ENCODE measurements around the gene KBTBD12.

The KBTBD12 gene

DNA sequence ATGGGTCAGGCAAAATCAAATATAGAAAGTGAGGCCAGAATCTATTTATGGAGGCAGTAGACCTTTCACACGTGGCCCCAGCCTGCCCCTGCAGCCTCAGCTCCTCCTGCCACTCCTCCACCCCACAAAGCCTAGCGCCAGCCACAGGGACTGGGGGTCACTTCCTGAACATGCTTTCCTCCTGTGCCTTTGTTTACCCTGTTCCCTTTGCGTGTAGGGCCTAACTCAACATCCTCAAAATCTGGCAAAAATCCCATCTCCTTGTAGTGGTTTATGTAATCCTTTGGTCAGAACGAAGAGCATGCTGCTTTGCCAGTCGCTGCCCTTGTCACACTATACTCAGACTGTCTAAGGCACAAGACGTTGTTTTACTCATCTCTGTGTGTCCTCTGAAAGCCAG is 39.6 kb downstream of the KBTBD12 start:
- Histone ChIP-seq H3K4me1 (ENCODE audit: low read length) (no peaks in the 10 kb centered on the region), H3K4me3 (ENCODE audit: low read length) (no peak overlapping the region), H3K9me3 (replicated peaks; ENCODE audit: insufficient read depth, low read length) (no peaks in the 10 kb centered on the region), H2AFZ (ENCODE audit: low read length) (no peak overlapping the region), H3F3A (ENCODE audit: insufficient read depth, low read length) (no peaks in the 10 kb centered on the region), H3K9me2 (replicated peaks; ENCODE audit: insufficient read depth, low read length) (no peaks in the 10 kb centered on the region), H4K20me1 (ENCODE audit: insufficient read depth, low read length) (no peaks in the 10 kb centered on the region), H3K9ac (ENCODE audit: low read length) (no peak overlapping the region), H3K27ac (ENCODE audit: low read length) (no peak overlapping the region), H3K4me2 (ENCODE audit: low read depth, low read length) (no peak overlapping the region), H3K27me3 (replicated peaks; ENCODE audit: insufficient read depth, low read length) (no peaks in the 10 kb centered on the region), H3K79me2 (ENCODE audit: low read length) (no peaks in the 10 kb centered on the region), H3K36me3 (replicated peaks; ENCODE audit: insufficient read depth, low read length) (no peaks in the 10 kb centered on the region)
- DNase-seq = no peak
- TF ChIP-seq, protein P1, sequence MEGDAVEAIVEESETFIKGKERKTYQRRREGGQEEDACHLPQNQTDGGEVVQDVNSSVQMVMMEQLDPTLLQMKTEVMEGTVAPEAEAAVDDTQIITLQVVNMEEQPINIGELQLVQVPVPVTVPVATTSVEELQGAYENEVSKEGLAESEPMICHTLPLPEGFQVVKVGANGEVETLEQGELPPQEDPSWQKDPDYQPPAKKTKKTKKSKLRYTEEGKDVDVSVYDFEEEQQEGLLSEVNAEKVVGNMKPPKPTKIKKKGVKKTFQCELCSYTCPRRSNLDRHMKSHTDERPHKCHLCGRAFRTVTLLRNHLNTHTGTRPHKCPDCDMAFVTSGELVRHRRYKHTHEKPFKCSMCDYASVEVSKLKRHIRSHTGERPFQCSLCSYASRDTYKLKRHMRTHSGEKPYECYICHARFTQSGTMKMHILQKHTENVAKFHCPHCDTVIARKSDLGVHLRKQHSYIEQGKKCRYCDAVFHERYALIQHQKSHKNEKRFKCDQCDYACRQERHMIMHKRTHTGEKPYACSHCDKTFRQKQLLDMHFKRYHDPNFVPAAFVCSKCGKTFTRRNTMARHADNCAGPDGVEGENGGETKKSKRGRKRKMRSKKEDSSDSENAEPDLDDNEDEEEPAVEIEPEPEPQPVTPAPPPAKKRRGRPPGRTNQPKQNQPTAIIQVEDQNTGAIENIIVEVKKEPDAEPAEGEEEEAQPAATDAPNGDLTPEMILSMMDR (IDR thresholded peaks at IDR 0.05; ENCODE audit: low read length) = no peak
- TF ChIP-seq EZH2phosphoT487 (IDR thresholded peaks at IDR 0.05; ENCODE audit: low read length) (no peak), EZH2 (optimal IDR thresholded peaks at IDR 0.05; ENCODE audit: low read depth, low read length) (no peak)

DNA sequence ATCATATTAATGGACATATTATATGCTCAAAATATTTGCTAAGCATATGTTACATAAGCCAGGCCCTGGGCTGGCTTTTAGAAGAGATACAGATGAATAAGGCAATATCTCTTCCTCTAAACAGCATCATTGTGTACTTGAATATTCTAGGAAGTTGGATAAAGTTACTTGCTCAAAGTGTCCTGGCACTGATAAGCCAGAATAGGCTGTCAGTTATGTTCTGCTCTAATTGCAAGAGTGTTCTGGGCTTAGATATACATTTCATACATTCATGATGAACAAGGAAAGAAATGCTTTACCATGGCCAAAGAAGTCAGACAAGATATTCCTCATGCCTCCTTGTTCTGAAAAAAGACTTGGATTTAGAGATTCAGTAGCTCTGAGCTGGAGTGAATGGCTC is 40.7 kb downstream of the KBTBD12 start:
- H3K79me2 ChIP-seq (ENCODE audit: low read length) = no peaks in the 10 kb centered on the region
- H3K9me2 ChIP-seq (replicated peaks; ENCODE audit: insufficient read depth, low read length) = no peaks in the 10 kb centered on the region
- TF ChIP-seq, protein P1 (IDR thresholded peaks at IDR 0.05; ENCODE audit: low read length) = no peak
- TF ChIP-seq EZH2phosphoT487 (IDR thresholded peaks at IDR 0.05; ENCODE audit: low read length) (no peak), EZH2 (optimal IDR thresholded peaks at IDR 0.05; ENCODE audit: low read depth, low read length) (no peak)

DNA sequence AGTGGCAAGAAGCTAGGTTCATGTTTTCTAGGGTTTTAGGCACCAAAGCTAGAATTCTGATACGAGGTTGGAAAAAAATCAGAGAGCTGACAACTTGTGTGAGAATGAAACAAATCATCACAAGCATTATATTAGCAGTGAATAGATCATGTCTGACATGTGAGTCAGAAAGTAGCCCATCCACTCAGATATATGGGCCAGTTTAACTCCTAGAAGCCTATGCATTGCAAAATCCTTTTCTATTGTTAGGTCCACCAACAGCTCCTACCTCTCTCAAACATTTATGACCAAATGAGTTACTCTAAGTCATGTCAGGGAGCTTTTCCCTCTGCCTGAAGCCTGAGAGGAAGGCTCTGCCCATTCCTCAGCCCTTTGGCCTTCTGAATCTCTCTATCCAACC is 44.0 kb downstream of the KBTBD12 start:
- TF ChIP-seq EZH2phosphoT487 (IDR thresholded peaks at IDR 0.05; ENCODE audit: low read length) (no peak), EZH2 (optimal IDR thresholded peaks at IDR 0.05; ENCODE audit: low read depth, low read length) (no peak)
- TF ChIP-seq, protein P1 (IDR thresholded peaks at IDR 0.05; ENCODE audit: low read length) = no peak
- no peaks in the 10 kb centered on the region for H3K27me3 ChIP-seq (replicated peaks; ENCODE audit: insufficient read depth, low read length)
- H3K27ac ChIP-seq (ENCODE audit: low read length) = no peak overlapping the region
- no peak overlapping the region for H3K4me2 ChIP-seq (ENCODE audit: low read depth, low read length)
- no peak overlapping the region for H2AFZ ChIP-seq (ENCODE audit: low read length)
- H3K9me2 ChIP-seq (replicated peaks; ENCODE audit: insufficient read depth, low read length) = no peaks in the 10 kb centered on the region
- H3K9me3 ChIP-seq (replicated peaks; ENCODE audit: insufficient read depth, low read length) = no peaks in the 10 kb centered on the region
- peaks cover 7% of the 10 kb centered on the region; the same call in 1 of the 2 replicates for H3K4me1 ChIP-seq (ENCODE audit: low read length)
- H3F3A ChIP-seq (ENCODE audit: insufficient read depth, low read length) = no peaks in the 10 kb centered on the region
- no peak for DNase-seq
- H4K20me1 ChIP-seq (ENCODE audit: insufficient read depth, low read length) = no peaks in the 10 kb centered on the region
- H3K4me3 ChIP-seq (ENCODE audit: low read length) = no peak overlapping the region
- H3K9ac ChIP-seq (ENCODE audit: low read length) = no peak overlapping the region
- H3K79me2 ChIP-seq (ENCODE audit: low read length) = no peaks in the 10 kb centered on the region
- H3K36me3 ChIP-seq (replicated peaks; ENCODE audit: insufficient read depth, low read length) = no peaks in the 10 kb centered on the region

More for the DNA sequence above, 40.7 kb downstream of the KBTBD12 start:
- Histone ChIP-seq H3F3A (ENCODE audit: insufficient read depth, low read length) (no peaks in the 10 kb centered on the region), H3K36me3 (replicated peaks; ENCODE audit: insufficient read depth, low read length) (no peaks in the 10 kb centered on the region), H3K9ac (ENCODE audit: low read length) (no peak overlapping the region), H3K9me3 (replicated peaks; ENCODE audit: insufficient read depth, low read length) (no peaks in the 10 kb centered on the region), H2AFZ (ENCODE audit: low read length) (no peak overlapping the region), H3K4me3 (ENCODE audit: low read length) (no peak overlapping the region), H3K4me2 (ENCODE audit: low read depth, low read length) (no peak overlapping the region), H3K27me3 (replicated peaks; ENCODE audit: insufficient read depth, low read length) (no peaks in the 10 kb centered on the region), H4K20me1 (ENCODE audit: insufficient read depth, low read length) (no peaks in the 10 kb centered on the region), H3K27ac (ENCODE audit: low read length) (no peak overlapping the region), H3K4me1 (ENCODE audit: low read length) (no peaks in the 10 kb centered on the region)
- DNase-seq = no peak
